H54 (cell line): ENCODE data around the gene WNT7A.

Experiments used
- DNase-seq: peaks from one replicate; pipeline ENCODE4 v3.0.0; 2011; ENCODE audit warnings: low spot score, mixed read lengths; ENCODE audit not compliant: insufficient read length
- FAIRE-seq: peaks from 3 replicates; lab custom pipeline; 2011; peaks lifted over from hg19 to GRCh38; lab: Jason Lieb, UNC
- POLR2A ChIP-seq: IDR thresholded peaks from 2 replicates; pipeline ENCODE4 v1.6.1; 2011; ENCODE audit warnings: low read depth, mild to moderate bottlenecking, low read length

The WNT7A gene

DNA sequence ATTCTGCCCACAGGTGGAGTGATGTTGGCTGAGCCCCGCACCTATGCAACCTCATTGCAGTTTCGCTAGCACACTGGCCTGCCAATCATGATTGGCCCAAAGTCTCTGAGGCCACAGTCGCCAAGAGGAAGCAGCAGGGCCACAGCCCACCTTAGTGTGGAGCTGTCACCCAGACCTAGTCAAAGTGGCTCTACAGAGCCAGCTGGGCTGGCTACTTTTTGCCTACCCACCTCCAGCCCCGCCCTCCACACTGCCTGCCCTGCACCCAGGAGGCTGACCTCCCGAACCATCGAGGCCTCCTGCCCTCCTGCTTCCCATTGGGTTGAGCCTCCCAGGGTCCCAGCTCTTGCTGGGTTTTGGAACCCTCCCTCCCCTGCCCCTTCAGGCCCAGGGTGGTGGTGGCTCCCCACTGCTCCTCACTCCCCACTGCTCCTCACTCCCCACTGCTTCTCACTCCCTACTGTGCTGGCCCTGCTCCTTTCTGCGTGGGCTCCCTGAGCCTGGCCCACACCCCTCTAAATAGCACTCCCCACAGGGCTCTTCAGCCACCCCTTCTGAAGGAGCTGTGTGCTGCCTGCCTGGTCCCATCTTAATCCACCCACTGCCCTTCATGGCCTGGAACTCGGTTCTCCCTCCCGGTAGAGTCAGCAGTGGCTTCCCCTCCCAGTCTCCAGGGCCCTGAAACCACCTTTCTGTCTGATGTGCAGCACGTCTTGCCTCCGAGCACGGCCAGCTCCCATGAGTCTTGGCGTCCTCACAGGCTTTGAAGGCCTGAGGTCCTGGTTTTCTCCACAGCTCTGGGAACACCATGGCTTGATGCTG lies 89.3 kb downstream of the WNT7A start:
- no peak for FAIRE-seq
- TF ChIP-seq POLR2A, result no peak

DNA sequence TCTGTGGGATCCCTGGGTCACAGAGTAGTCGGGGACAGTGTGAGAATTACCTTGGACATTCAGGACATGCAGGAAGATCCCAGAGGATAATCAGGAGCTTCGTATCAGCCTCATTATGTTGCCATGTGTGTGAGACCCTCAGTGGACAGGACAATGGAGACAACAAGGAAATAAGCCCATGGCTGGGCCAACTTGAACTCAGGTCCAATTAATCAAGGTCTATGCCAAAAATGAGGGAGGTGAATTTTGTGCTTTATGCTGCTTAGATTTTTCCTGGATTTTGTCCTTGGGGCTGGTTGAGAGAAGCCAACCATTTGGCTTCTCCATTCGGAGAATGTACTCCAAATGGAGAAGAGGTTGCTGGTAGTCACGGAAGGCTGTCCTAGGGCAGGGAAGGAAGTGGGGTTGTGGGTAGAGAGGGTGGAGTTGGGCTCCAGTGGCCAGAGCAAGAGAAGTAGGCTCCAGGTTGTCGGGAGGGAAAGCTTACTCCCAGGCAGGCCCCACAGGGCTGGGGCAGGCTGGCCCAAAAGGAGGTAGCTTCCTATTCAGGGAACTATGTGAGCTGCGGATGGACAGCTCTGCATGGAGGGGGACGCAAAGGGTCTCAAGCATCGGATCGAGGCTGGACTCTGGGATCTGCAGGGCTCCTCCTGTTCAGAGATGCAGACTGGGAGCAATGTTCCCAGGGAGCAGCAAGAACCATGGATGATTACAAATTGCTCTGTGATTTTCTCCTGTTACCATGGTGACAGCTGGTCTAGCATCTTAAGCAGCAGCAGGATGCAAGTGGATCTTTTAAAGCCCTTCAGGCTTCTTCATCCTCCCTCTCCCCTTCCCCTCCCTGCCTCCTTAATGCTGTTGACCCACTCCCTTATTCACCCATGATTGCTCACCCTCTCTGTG lies 91.1 kb downstream of the WNT7A start:
- no peak for TF ChIP-seq POLR2A
- no peak for FAIRE-seq
- no peak for DNase-seq

More for the DNA sequence above, 89.3 kb downstream of the WNT7A start:
- DNase-seq, result no peak

DNA sequence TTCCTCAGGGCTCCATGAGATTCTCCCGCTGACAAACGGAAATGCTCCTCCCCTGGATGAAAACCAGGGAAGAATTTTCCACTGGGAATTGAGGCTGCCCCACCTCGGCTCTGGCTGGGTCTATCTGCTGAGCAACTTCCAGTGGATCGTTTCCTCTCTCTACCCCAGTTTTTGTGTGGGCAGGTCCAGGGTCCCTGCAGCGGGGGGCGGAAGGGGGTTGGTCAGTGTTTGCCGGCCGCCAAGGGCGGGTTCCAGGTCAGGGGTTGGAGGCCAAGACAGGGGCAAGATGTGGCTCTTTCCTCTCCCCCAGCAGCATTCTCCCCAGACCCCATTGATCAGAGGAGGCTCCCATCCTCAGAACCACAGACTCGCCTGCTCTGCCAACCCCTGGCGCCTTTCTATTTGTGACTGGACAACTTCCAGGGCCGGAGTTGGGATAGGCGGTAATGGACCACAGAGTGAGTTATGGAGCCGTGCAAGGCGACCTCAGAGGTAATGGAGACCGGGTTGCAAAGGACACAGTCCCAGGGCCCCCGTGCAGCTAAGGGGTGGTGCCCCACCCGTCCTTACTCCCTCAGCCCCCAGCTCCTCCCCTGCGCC lies 92.2 kb downstream of the WNT7A start:
- no peak for TF ChIP-seq POLR2A
- DNase-seq (no peak), FAIRE-seq (no peak)

DNA sequence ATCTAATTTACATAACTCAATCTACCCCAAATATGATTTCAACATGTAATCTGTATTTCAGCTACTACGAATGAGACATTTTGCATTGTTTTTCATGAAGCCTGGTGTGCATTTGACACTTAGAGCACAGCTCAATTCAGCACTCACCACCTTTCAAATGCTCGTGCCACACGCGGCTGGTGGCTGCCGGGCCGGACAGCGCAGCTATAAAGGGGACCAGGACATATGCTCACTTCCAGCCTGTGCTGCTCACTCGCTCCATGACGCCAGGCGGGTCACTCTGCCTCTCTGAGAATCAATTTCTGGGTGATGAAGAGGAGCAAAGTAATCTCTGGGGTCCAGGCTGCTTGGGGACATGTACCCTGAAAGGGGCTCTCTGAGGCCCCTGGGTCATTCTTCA lies 93.1 kb downstream of the WNT7A start:
- no peak for DNase-seq
- TF ChIP-seq POLR2A, result no peak

DNA sequence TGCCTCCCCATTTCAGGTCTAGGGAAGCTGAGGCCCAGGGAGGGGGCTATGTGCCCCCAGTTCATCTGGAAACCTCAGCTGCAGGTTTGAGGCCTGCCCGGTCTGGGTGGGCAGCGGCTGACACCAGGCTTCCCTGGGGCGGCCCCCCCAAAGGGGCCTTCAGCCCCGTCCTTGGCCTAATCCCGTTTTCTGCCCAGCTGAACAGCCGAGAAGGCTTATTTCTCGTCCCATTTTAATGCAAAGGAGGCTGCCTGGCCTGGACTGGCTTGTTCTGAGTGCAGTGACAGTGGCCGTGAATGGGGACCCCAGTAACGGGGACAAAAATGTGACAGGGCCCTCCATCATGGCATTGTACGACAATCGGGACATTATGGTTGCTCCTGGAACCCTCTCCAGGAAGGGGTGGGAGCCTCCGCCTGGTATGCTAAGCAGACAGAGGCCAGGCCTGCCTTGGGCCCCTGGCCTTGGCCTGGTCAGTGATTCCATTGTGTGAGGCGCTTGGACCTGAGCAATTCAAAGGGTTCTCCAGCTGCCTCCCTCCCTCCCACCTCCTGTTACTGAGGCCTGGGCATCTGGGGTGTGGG lies 93.9 kb downstream of the WNT7A start:
- no peak for TF ChIP-seq POLR2A
- FAIRE-seq (no peak), DNase-seq (no peak)

More for the DNA sequence above, 93.1 kb downstream of the WNT7A start:
- no peak for FAIRE-seq

DNA sequence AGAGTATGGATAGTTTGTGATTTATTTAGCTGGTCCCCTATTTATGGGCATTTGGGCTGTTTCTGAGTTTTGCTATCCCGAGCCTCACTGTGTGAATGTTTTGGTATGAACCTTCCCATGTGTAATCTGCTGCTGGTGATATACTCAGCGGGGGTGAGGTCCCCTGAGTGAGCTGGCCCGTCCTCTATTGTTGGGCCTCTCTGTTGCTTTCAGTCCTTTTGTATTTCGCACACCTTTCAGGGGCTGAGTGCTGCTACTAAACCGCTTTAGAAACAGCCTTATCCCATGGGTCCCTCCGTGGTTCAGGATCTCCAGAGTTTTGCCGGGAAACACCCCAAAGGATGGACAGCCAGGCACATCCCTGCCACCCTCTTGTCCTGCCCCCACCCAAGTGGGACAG lies 94.5 kb downstream of the WNT7A start:
- FAIRE-seq (no peak), DNase-seq (no peak)
- no peak for TF ChIP-seq POLR2A

DNA sequence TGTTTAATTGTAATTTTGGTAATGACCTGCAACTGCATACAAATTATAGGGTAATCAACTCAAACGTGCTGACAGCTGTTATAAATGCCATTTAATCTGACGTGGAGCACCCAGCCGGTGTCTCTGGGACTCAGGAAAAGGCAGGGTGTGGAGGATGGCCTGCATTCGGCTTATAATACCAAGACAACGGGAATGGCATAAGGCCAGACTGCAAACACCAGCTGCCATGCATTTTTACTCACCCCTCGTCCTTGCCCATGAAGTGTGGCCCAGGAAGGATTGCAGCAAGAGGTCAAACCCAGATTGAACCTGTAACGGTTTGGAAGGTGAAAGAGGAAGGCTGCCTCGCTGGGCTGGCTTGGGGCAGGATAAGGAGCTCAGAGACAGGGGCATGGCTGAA lies 96.4 kb downstream of the WNT7A start:
- DNase-seq (no peak), FAIRE-seq (no peak)
- TF ChIP-seq POLR2A, result no peak

DNA sequence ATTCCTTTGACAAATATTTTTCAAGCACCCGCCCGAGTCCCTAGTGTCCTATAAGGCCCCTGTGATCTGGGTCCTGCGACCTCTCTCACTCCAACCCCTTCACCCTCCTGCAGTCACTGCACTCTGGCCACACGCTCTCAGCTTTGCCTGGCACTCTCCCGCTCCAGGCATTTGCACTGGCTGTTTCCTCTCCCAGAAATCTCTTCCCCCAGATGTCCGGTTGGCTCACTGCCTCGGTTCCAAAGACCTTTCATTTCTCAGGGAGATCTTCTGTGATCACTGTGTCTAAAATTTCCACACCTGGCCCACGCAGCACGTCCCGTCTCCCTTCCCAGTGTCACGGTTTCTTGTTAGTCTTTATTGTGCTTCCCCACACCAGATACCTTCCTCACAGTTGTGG lies 97.4 kb downstream of the WNT7A start:
- TF ChIP-seq POLR2A, result no peak
- DNase-seq (no peak), FAIRE-seq (no peak)

DNA sequence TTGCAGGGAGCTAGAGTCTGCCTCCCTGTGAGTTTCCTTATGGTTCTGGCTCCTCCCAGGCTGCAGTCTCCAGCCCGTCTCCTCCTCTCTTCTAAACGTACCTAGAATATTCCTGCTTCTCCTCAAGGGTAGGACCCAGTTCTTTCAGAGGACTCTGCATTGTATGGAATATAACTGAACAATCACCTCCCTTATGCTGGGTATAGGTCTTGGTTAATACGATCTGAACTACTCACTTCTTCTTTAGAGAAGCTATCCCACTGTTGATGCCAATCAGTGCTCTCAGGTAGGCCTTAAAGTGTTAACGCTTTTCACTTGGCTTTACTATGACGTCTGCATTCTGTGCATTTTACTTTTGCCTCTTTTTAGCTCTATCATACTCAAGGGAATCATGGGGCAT lies 98.5 kb downstream of the WNT7A start:
- FAIRE-seq, result no peak
- TF ChIP-seq POLR2A, result no peak
- no peak for DNase-seq

DNA sequence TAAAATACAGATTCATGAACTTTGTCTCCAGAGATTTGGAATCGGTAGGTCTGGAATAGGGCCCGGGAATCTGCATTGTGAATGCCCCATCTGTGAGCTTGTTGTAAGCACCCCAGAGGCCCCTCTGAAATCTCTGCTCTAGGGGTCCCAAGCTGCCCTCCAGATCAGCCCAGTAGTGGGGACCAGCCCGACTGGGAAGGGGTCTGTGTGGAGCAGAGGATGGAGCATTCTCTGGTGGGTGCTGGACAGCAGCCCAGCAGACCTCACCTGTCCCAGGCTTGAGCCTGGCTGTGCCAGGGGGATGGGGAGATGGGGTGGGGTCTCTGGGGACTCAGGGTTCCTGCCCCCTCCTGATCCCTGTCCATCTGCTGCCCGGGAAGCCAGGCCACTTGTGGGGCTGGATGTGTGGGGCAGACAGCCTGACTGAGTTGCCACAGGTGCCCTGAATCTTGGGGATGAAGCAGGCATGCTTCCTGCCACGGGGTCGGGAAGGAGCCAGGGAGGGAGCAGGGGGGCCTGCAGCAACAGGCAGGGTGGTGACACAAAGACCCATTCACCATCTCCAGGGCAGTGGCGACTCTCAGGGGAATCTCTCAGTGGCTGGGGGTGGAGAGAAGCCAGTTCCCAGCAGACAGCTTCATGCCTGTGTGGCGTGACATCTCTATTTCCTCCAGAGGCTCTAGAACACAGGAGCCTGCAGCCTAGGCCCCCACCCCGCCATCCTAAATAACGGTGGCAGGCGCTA lies 99.3 kb downstream of the WNT7A start:
- no peak for TF ChIP-seq POLR2A
- FAIRE-seq (no peak), DNase-seq (no peak)

DNA sequence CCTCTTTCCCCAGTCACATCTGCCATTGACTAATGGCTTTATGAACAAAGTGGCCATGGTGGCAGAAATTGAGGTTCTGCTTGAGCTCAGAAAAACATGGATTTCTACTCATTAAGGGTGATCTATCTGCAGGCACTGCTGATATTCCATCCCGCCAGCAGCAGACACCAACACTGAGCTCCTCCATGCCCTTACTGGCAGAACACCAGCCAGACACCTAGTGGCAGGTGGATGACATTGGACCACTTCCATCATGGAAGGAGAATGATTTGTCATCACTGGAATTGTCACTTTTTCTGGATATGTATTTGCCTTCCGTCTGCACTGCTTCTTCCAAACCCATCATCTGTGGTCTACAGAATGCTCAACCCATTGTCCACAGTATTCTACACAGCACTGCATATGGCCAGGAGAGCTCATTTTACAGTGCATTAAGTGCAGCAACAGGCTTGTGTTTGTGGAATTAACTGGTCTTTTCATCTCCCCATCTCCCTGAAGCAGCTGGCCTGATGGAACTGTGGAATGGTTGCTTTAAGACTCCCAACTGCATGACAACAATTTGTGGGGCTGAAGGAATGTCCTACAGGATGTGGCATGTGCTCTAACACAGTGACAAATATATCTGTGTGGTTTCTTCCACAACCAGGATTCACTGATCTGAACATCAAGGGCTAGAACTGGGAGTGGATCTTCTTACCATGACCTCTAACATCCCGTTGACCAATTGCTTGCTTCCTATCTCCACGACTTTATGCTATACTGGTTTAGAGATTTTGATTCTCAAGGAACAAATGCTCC lies 103.4 kb downstream of the WNT7A start:
- DNase-seq, result no peak
- no peak for TF ChIP-seq POLR2A
- no peak for FAIRE-seq
